H9 (cell line): ENCODE data around the gene S1PR3. TPM values are rescaled to one million over a fixed set of nuclear protein-coding genes. Genes with fewer than 3 reads are reported as not detected.

ENCODE experiments used
- DNase-seq: peaks from one replicate; pipeline ENCODE4 v3.0.0-alpha.2; 2017
- H2AFZ ChIP-seq: one replicate; pipeline ENCODE4 v1.6.1; 2013; ENCODE audit warnings: mild to moderate bottlenecking, low read length, control low read depth, moderate library complexity
- H2AK5ac ChIP-seq: 2 replicates; pipeline ENCODE4 v1.6.1; 2013; ENCODE audit warnings: low read length, control low read depth, mixed read lengths; ENCODE audit not compliant: insufficient read length
- H2BK120ac ChIP-seq: one replicate; pipeline ENCODE4 v1.6.1; 2013; ENCODE audit warnings: low read depth, mild to moderate bottlenecking, low read length, control low read depth, inconsistent platforms; ENCODE audit not compliant: poor library complexity, severe bottlenecking
- H2BK12ac ChIP-seq: 2 replicates; pipeline ENCODE4 v1.6.1; 2013; ENCODE audit warnings: low read length, control low read depth, mixed read lengths, low read depth; ENCODE audit not compliant: insufficient read length
- H2BK15ac ChIP-seq: 2 replicates; pipeline ENCODE4 v1.6.1; 2013; ENCODE audit warnings: low read depth, low read length, control low read depth
- H2BK20ac ChIP-seq: one replicate; pipeline ENCODE4 v1.6.1; 2013; ENCODE audit warnings: low read depth, mild to moderate bottlenecking, low read length, control low read depth, inconsistent platforms; ENCODE audit not compliant: poor library complexity, severe bottlenecking
- H2BK5ac ChIP-seq: 2 replicates; pipeline ENCODE4 v1.6.1; 2013; ENCODE audit warnings: low read length, control low read depth, mixed read lengths; ENCODE audit not compliant: insufficient read length
- H3K14ac ChIP-seq: 2 replicates; pipeline ENCODE4 v1.6.1; 2013; ENCODE audit warnings: low read length, control low read depth; ENCODE audit not compliant: insufficient read depth
- H3K18ac ChIP-seq: 2 replicates; pipeline ENCODE4 v1.6.1; 2013; ENCODE audit warnings: low read depth, mild to moderate bottlenecking, mixed read lengths, low read length, control low read depth; ENCODE audit not compliant: insufficient read length
- H3K23ac ChIP-seq: 2 replicates; pipeline ENCODE4 v1.6.1; 2013; ENCODE audit warnings: low read length, control low read depth, mixed read lengths, low read depth; ENCODE audit not compliant: insufficient read length
- H3K23me2 ChIP-seq: 2 replicates; pipeline ENCODE4 v1.6.1; 2013; ENCODE audit warnings: low read depth, mild to moderate bottlenecking, mixed read lengths, low read length, control low read depth; ENCODE audit not compliant: insufficient read length, poor library complexity, severe bottlenecking
- H3K27ac ChIP-seq: 2 replicates; pipeline ENCODE4 v1.5.1; 2013; ENCODE audit warnings: low read length, control low read depth, mixed read lengths, low read depth; ENCODE audit not compliant: insufficient read length
- H3K27me3 ChIP-seq: 2 replicates; pipeline ENCODE4 v1.6.1; 2013; ENCODE audit warnings: low read length, control low read depth, inconsistent platforms; ENCODE audit not compliant: insufficient read depth
- H3K4ac ChIP-seq: 2 replicates; pipeline ENCODE4 v1.6.1; 2013; ENCODE audit warnings: low read depth, mild to moderate bottlenecking, control low read depth, inconsistent platforms, low read length, moderate library complexity
- H3K4me1 ChIP-seq: 2 replicates; pipeline ENCODE4 v1.6.1; 2013; ENCODE audit warnings: low read length, control low read depth, inconsistent platforms; ENCODE audit not compliant: insufficient read depth
- H3K4me2 ChIP-seq: 2 replicates; pipeline ENCODE4 v1.6.1; 2013; ENCODE audit warnings: low read length, control low read depth, mixed read lengths; ENCODE audit not compliant: insufficient read length, insufficient read depth
- H3K56ac ChIP-seq: 2 replicates; pipeline ENCODE4 v1.6.1; 2013; ENCODE audit warnings: low read depth, mild to moderate bottlenecking, mixed read lengths, low read length, control low read depth; ENCODE audit not compliant: insufficient read length
- H3K79me1 ChIP-seq: 2 replicates; pipeline ENCODE4 v1.6.1; 2013; ENCODE audit warnings: low read depth, mild to moderate bottlenecking, moderate library complexity, low read length, control low read depth, inconsistent platforms; ENCODE audit not compliant: insufficient read depth, poor library complexity, severe bottlenecking
- H3K79me2 ChIP-seq: 2 replicates; pipeline ENCODE4 v1.6.1; 2013; ENCODE audit warnings: low read length, control low read depth, inconsistent platforms; ENCODE audit not compliant: insufficient read depth
- H3K9ac ChIP-seq: 2 replicates; pipeline ENCODE4 v1.6.1; 2013; ENCODE audit warnings: low read length, control low read depth, mixed read lengths; ENCODE audit not compliant: insufficient read length; ENCODE audit errors: extremely low read depth
- H3K9me3 ChIP-seq: one replicate; pipeline ENCODE4 v1.6.1; 2013; ENCODE audit warnings: low read depth, low read length, inconsistent platforms; ENCODE audit not compliant: control insufficient read depth
- H3T11ph ChIP-seq: one replicate; pipeline ENCODE4 v1.6.1; 2013; ENCODE audit warnings: mild to moderate bottlenecking, low read length, control low read depth, inconsistent platforms
- H4K20me1 ChIP-seq: one replicate; pipeline ENCODE4 v1.6.1; 2013; ENCODE audit not compliant: control insufficient read depth, insufficient read length, insufficient read depth
- H4K5ac ChIP-seq: 2 replicates; pipeline ENCODE4 v1.6.1; 2013; ENCODE audit warnings: low read depth, mild to moderate bottlenecking, mixed read lengths, low read length, control low read depth; ENCODE audit not compliant: insufficient read length
- H4K8ac ChIP-seq: replicated peaks from 2 replicates; pipeline ENCODE4 v1.6.1; 2013; ENCODE audit warnings: low read length, control low read depth, mixed read lengths, low read depth; ENCODE audit not compliant: insufficient read length
- H4K91ac ChIP-seq: 2 replicates; pipeline ENCODE4 v1.6.1; 2013; ENCODE audit warnings: low read depth, mild to moderate bottlenecking, moderate library complexity, mixed read lengths, low read length, control low read depth; ENCODE audit not compliant: insufficient read length
- H3K27ac Mint-ChIP-seq, 3 experiments: 2 replicates in 2 of 3; 3 replicates in 1 of 3; pipeline ENCODE4 v1.8.0; 2020 to 2021; ENCODE audit warnings: mixed read lengths in 3 of 3, mild to moderate bottlenecking in 1 of 3, moderate library complexity in 1 of 3
- H3K27me3 Mint-ChIP-seq: 2 replicates; pipeline ENCODE4 v1.8.0; 2021; ENCODE audit warnings: low read depth, mild to moderate bottlenecking, moderate library complexity, mixed read lengths
- H3K36me3 Mint-ChIP-seq, 3 experiments: 2 replicates in 2 of 3; 3 replicates in 1 of 3; pipeline ENCODE4 v1.8.0; 2020 to 2021; ENCODE audit warnings: low read depth in 3 of 3, mixed read lengths in 3 of 3; ENCODE audit not compliant: insufficient read depth in 1 of 3
- H3K4me1 Mint-ChIP-seq, 2 experiments: 2 replicates each; pipeline ENCODE4 v1.8.0; 2020; ENCODE audit warnings: mixed read lengths in 2 of 2
- H3K4me3 Mint-ChIP-seq, 2 experiments: 2 replicates in 1 of 2; 3 replicates in 1 of 2; pipeline ENCODE4 v1.8.0; 2020 to 2021; ENCODE audit warnings: mild to moderate bottlenecking in 2 of 2, mixed read lengths in 2 of 2, moderate library complexity in 1 of 2
- H3K9me3 Mint-ChIP-seq, 2 experiments: 2 replicates in 1 of 2; 3 replicates in 1 of 2; pipeline ENCODE4 v1.8.0; 2020; ENCODE audit warnings: mild to moderate bottlenecking in 2 of 2, mixed read lengths in 2 of 2, moderate library complexity in 1 of 2
- CTCF ChIP-seq: fragments of 200-600 bp; sonication (generic); conservative IDR thresholded peaks from 3 replicates; pipeline ENCODE4 v1.8.0; 2021; ENCODE audit warnings: antibody characterized with exemption, mild to moderate bottlenecking
- WGBS: extraction: QIAGEN DNeasy Blood & Tissue Kit; methylation state at CpG from one replicate; pipeline ENCODE4 v1.1.7; 2013; ENCODE audit warnings: missing lambda C conversion rate, low lambda C conversion rate, mixed read lengths; ENCODE audit not compliant: insufficient read length; ENCODE audit errors: extremely low coverage; 5-methylcytosine and 5-hydroxymethylcytosine counted together
- total RNA-seq: library from RNA; stranded (reverse); gene quantifications from 2 replicates; pipeline ENCODE4 v1.2.1, GENCODE V29; 2021

S1PR3 gene
- total RNA-seq, 1 experiment from 2014 or later = 3.3 TPM

- Mint-ChIP-seq H3K4me1 (peaks cover 9 to 12% of the 10 kb centered on the region in 2 experiments), H3K27ac (no peak overlapping the region; a peak in 1 of 7 replicates), H3K9me3 (no peaks in the 10 kb centered on the region), H3K27me3 (peaks cover 2% of the 10 kb centered on the region; the same call in 1 of the 2 replicates), H3K36me3 (peaks cover 6 to 18% (median 12%) of the 10 kb centered on the region in 3 experiments; a peak in 6 of 7 replicates), H3K4me3 (no peak overlapping the region)
- H3K27me3 ChIP-seq = no peaks in the 10 kb centered on the region
- no peaks in the 10 kb centered on the region for H3K23me2 ChIP-seq
- no peak overlapping the region for H3K27ac ChIP-seq
- H2BK120ac ChIP-seq = no peak overlapping the region
- no peak overlapping the region for H2BK5ac ChIP-seq
- H2BK20ac ChIP-seq = no peak overlapping the region
- no peak overlapping the region for H4K5ac ChIP-seq
- H3K9ac ChIP-seq = no peak overlapping the region
- DNase-seq = no peak
- no peak overlapping the region for H3K4ac ChIP-seq
- no peak overlapping the region for H3K4me2 ChIP-seq
- H2AFZ ChIP-seq = no peak overlapping the region
- no peak overlapping the region for H3T11ph ChIP-seq
- no peak overlapping the region for H4K91ac ChIP-seq
- H2BK15ac ChIP-seq = no peak overlapping the region
- H3K18ac ChIP-seq = no peak overlapping the region
- H4K20me1 ChIP-seq = no peaks in the 10 kb centered on the region
- H3K23ac ChIP-seq = no peak overlapping the region
- no peak overlapping the region for H3K56ac ChIP-seq
- no peak overlapping the region; the same call in 1 of the 2 replicates for H3K14ac ChIP-seq
- H3K4me1 ChIP-seq = no peaks in the 10 kb centered on the region
- H3K79me1 ChIP-seq = no peaks in the 10 kb centered on the region
- no peak overlapping the region for H4K8ac ChIP-seq
- no peak for TF ChIP-seq CTCF
- no CpG with 5 or more reads among the region's 9 CpGs for WGBS
- H3K9me3 ChIP-seq = no peaks in the 10 kb centered on the region
- H2AK5ac ChIP-seq = no peak overlapping the region
- H3K79me2 ChIP-seq = no peaks in the 10 kb centered on the region
- H2BK12ac ChIP-seq = no peak overlapping the region
Observed at GRCh38 chr9:89000371-89000781, 9.1 kb downstream of the S1PR3 start.
